Erythroblast (primary cell): ENCODE results near the gene OSBPL2.

Experiments used
- GATA1 ChIP-seq: IDR thresholded peaks from 2 replicates; pipeline ENCODE4 v1.6.1; 2011; ENCODE audit warnings: low read depth, mild to moderate bottlenecking, control low read depth, low read length, moderate library complexity
- POLR2A ChIP-seq: IDR thresholded peaks from 2 replicates; pipeline ENCODE4 v1.6.1; 2011; ENCODE audit warnings: mild to moderate bottlenecking, low read length

GRCh38 chr20:62243906-62244515 is 5.7 kb downstream of the OSBPL2 start:
- TF ChIP-seq POLR2A (no peak), GATA1 (no peak)
